ENCODE data around the gene CLRN3.

CLRN3 gene

GRCh38 chr10:127871631-127872010, 21.1 kb downstream of the CLRN3 start:
- H3K27me3 ChIP-seq (replicated peaks; ENCODE audit: control insufficient read depth, insufficient read depth, low read length): no peaks in the 10 kb centered on the region
- H3K36me3 ChIP-seq (ENCODE audit: control insufficient read depth, insufficient read depth, low read length, severe bottlenecking): no peaks in the 10 kb centered on the region
- H3K9ac ChIP-seq (ENCODE audit: low read length): no peak overlapping the region
- peaks cover 16% of the 10 kb centered on the region for H3K4me1 ChIP-seq (ENCODE audit: control insufficient read depth, insufficient read depth, low read length)
- DNase-seq (ENCODE audit: low read depth): no peak
- no peak overlapping the region for H3K4me3 ChIP-seq (ENCODE audit: low read length)
- peaks cover 6% of the 10 kb centered on the region for H3K9me3 ChIP-seq (ENCODE audit: control insufficient read depth, low read length)

DNA sequence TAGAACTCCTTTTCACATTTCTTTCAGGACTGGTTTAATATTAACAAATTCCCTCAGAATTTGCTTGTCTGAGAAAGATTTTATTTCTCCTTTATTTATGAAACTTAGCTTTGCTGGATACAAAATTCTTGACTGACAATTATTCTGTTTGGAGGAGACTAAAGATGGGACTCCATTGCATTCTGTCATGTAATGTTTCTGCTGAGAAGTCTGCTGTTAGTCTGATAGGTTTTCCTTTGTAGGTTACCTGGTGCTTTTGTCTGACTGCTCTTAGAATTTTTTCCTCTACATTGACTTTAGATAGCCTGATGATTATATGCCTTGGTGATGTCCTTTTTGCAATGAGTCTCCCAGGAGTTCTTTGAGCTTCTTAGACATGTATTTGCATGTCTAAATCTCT, 23.4 kb downstream of the CLRN3 start:
- no peak overlapping the region for H3K4me3 ChIP-seq (ENCODE audit: low read length)
- peaks cover 6% of the 10 kb centered on the region for H3K9me3 ChIP-seq (ENCODE audit: control insufficient read depth, low read length)
- no peaks in the 10 kb centered on the region for H3K36me3 ChIP-seq (ENCODE audit: control insufficient read depth, insufficient read depth, low read length, severe bottlenecking)
- no peak overlapping the region for H3K9ac ChIP-seq (ENCODE audit: low read length)
- H3K4me1 ChIP-seq (ENCODE audit: control insufficient read depth, insufficient read depth, low read length): peaks cover 16% of the 10 kb centered on the region
- H3K27me3 ChIP-seq (replicated peaks; ENCODE audit: control insufficient read depth, insufficient read depth, low read length): no peaks in the 10 kb centered on the region
- no peak for DNase-seq (ENCODE audit: low read depth)

GRCh38 chr10:127867805-127868204, 24.9 kb downstream of the CLRN3 start:
- no peak for DNase-seq (ENCODE audit: low read depth)
- peaks cover 14% of the 10 kb centered on the region for H3K4me1 ChIP-seq (ENCODE audit: control insufficient read depth, insufficient read depth, low read length)
- H3K9me3 ChIP-seq (ENCODE audit: control insufficient read depth, low read length): peaks cover 20% of the 10 kb centered on the region
- H3K27me3 ChIP-seq (replicated peaks; ENCODE audit: control insufficient read depth, insufficient read depth, low read length): no peaks in the 10 kb centered on the region
- no peak overlapping the region for H3K9ac ChIP-seq (ENCODE audit: low read length)
- no peak overlapping the region for H3K4me3 ChIP-seq (ENCODE audit: low read length)
- no peaks in the 10 kb centered on the region for H3K36me3 ChIP-seq (ENCODE audit: control insufficient read depth, insufficient read depth, low read length, severe bottlenecking)

GRCh38 chr10:127866276-127867013, 26.3 kb downstream of the CLRN3 start:
- Histone ChIP-seq H3K4me1 (ENCODE audit: control insufficient read depth, insufficient read depth, low read length) (peaks cover under 1% of the 10 kb centered on the region), H3K9me3 (ENCODE audit: control insufficient read depth, low read length) (peaks cover 22% of the 10 kb centered on the region), H3K4me3 (ENCODE audit: low read length) (no peak overlapping the region), H3K27me3 (replicated peaks; ENCODE audit: control insufficient read depth, insufficient read depth, low read length) (no peaks in the 10 kb centered on the region), H3K9ac (ENCODE audit: low read length) (no peak overlapping the region), H3K36me3 (ENCODE audit: control insufficient read depth, insufficient read depth, low read length, severe bottlenecking) (no peaks in the 10 kb centered on the region)
- DNase-seq (ENCODE audit: low read depth): no peak

- H3K36me3 ChIP-seq (ENCODE audit: control insufficient read depth, insufficient read depth, low read length, severe bottlenecking): no peaks in the 10 kb centered on the region
- DNase-seq (ENCODE audit: low read depth): no peak
- H3K9ac ChIP-seq (ENCODE audit: low read length): no peak overlapping the region
- no peak overlapping the region for H3K4me3 ChIP-seq (ENCODE audit: low read length)
- H3K27me3 ChIP-seq (replicated peaks; ENCODE audit: control insufficient read depth, insufficient read depth, low read length): no peaks in the 10 kb centered on the region
- no peaks in the 10 kb centered on the region for H3K4me1 ChIP-seq (ENCODE audit: control insufficient read depth, insufficient read depth, low read length)
- H3K9me3 ChIP-seq (ENCODE audit: control insufficient read depth, low read length): peaks cover 19% of the 10 kb centered on the region
Observed at GRCh38 chr10:127863231-127863825, 29.4 kb downstream of the CLRN3 start.

- Histone ChIP-seq H3K9me3 (ENCODE audit: control insufficient read depth, low read length) (peaks cover 19% of the 10 kb centered on the region), H3K9ac (ENCODE audit: low read length) (no peak overlapping the region), H3K4me3 (ENCODE audit: low read length) (no peak overlapping the region), H3K27me3 (replicated peaks; ENCODE audit: control insufficient read depth, insufficient read depth, low read length) (peaks cover 4% of the 10 kb centered on the region), H3K36me3 (ENCODE audit: control insufficient read depth, insufficient read depth, low read length, severe bottlenecking) (no peaks in the 10 kb centered on the region), H3K4me1 (ENCODE audit: control insufficient read depth, insufficient read depth, low read length) (no peaks in the 10 kb centered on the region)
- DNase-seq (ENCODE audit: low read depth): no peak
Observed at GRCh38 chr10:127860592-127860991, 32.1 kb downstream of the CLRN3 start.

- H3K4me1 ChIP-seq (ENCODE audit: control insufficient read depth, insufficient read depth, low read length): no peaks in the 10 kb centered on the region
- no peak overlapping the region for H3K4me3 ChIP-seq (ENCODE audit: low read length)
- no peaks in the 10 kb centered on the region for H3K36me3 ChIP-seq (ENCODE audit: control insufficient read depth, insufficient read depth, low read length, severe bottlenecking)
- H3K9me3 ChIP-seq (ENCODE audit: control insufficient read depth, low read length): peaks cover 4% of the 10 kb centered on the region
- no peak for DNase-seq (ENCODE audit: low read depth)
- H3K27me3 ChIP-seq (replicated peaks; ENCODE audit: control insufficient read depth, insufficient read depth, low read length): peaks cover 28% of the 10 kb centered on the region
- H3K9ac ChIP-seq (ENCODE audit: low read length): no peak overlapping the region
Observed at GRCh38 chr10:127855976-127856375, 36.8 kb downstream of the CLRN3 start.

DNA sequence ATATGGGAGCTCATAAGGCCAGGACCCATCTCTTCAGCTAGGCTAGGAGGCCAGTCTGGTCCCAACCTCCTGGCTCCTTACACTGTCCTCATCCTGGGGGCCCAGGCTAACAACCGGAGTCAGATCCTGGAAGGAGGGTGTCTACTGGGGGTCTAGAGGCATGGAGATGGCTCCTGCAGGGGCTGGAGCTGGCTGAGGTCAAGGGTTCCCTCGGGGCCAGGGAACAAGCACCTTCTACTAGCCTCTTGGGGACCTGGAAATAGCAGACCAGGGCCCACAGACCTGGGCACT, 37.2 kb downstream of the CLRN3 start:
- DNase-seq (ENCODE audit: low read depth): no peak
- peaks cover 32% of the 10 kb centered on the region for H3K27me3 ChIP-seq (replicated peaks; ENCODE audit: control insufficient read depth, insufficient read depth, low read length)
- no peak overlapping the region for H3K4me3 ChIP-seq (ENCODE audit: low read length)
- no peak overlapping the region for H3K9ac ChIP-seq (ENCODE audit: low read length)
- H3K9me3 ChIP-seq (ENCODE audit: control insufficient read depth, low read length): peaks cover 4% of the 10 kb centered on the region
- no peaks in the 10 kb centered on the region for H3K4me1 ChIP-seq (ENCODE audit: control insufficient read depth, insufficient read depth, low read length)
- no peaks in the 10 kb centered on the region for H3K36me3 ChIP-seq (ENCODE audit: control insufficient read depth, insufficient read depth, low read length, severe bottlenecking)

- no peaks in the 10 kb centered on the region for H3K36me3 ChIP-seq (ENCODE audit: control insufficient read depth, insufficient read depth, low read length, severe bottlenecking)
- no peak for DNase-seq (ENCODE audit: low read depth)
- peaks cover 4% of the 10 kb centered on the region for H3K9me3 ChIP-seq (ENCODE audit: control insufficient read depth, low read length)
- H3K9ac ChIP-seq (ENCODE audit: low read length): no peak overlapping the region
- H3K27me3 ChIP-seq (replicated peaks; ENCODE audit: control insufficient read depth, insufficient read depth, low read length): peaks cover 38% of the 10 kb centered on the region
- H3K4me1 ChIP-seq (ENCODE audit: control insufficient read depth, insufficient read depth, low read length): no peaks in the 10 kb centered on the region
- no peak overlapping the region for H3K4me3 ChIP-seq (ENCODE audit: low read length)
Observed at GRCh38 chr10:127854769-127855590, 37.8 kb downstream of the CLRN3 start.

GRCh38 chr10:127853868-127854768, 38.6 kb downstream of the CLRN3 start:
- Histone ChIP-seq H3K4me3 (ENCODE audit: low read length) (no peak overlapping the region), H3K4me1 (ENCODE audit: control insufficient read depth, insufficient read depth, low read length) (no peaks in the 10 kb centered on the region), H3K9ac (ENCODE audit: low read length) (no peak overlapping the region), H3K9me3 (ENCODE audit: control insufficient read depth, low read length) (no peaks in the 10 kb centered on the region), H3K36me3 (ENCODE audit: control insufficient read depth, insufficient read depth, low read length, severe bottlenecking) (no peaks in the 10 kb centered on the region), H3K27me3 (replicated peaks; ENCODE audit: control insufficient read depth, insufficient read depth, low read length) (peaks cover 42% of the 10 kb centered on the region)
- DNase-seq (ENCODE audit: low read depth): peak; percentile 73

GRCh38 chr10:127852456-127852855, 40.3 kb downstream of the CLRN3 start:
- H3K27me3 ChIP-seq (replicated peaks; ENCODE audit: control insufficient read depth, insufficient read depth, low read length): peaks cover 43% of the 10 kb centered on the region
- DNase-seq (ENCODE audit: low read depth): no peak
- H3K4me1 ChIP-seq (ENCODE audit: control insufficient read depth, insufficient read depth, low read length): no peaks in the 10 kb centered on the region
- no peak overlapping the region for H3K9ac ChIP-seq (ENCODE audit: low read length)
- no peaks in the 10 kb centered on the region for H3K36me3 ChIP-seq (ENCODE audit: control insufficient read depth, insufficient read depth, low read length, severe bottlenecking)
- no peaks in the 10 kb centered on the region for H3K9me3 ChIP-seq (ENCODE audit: control insufficient read depth, low read length)
- no peak overlapping the region for H3K4me3 ChIP-seq (ENCODE audit: low read length)
